ENCODE results near the gene CARD19.
"Not testable (repeated sequence)": the region's sequence is repeated elsewhere in the genome, so short reads cannot be mapped to it uniquely, and the experiment has no call there.

The CARD19 gene

DNA sequence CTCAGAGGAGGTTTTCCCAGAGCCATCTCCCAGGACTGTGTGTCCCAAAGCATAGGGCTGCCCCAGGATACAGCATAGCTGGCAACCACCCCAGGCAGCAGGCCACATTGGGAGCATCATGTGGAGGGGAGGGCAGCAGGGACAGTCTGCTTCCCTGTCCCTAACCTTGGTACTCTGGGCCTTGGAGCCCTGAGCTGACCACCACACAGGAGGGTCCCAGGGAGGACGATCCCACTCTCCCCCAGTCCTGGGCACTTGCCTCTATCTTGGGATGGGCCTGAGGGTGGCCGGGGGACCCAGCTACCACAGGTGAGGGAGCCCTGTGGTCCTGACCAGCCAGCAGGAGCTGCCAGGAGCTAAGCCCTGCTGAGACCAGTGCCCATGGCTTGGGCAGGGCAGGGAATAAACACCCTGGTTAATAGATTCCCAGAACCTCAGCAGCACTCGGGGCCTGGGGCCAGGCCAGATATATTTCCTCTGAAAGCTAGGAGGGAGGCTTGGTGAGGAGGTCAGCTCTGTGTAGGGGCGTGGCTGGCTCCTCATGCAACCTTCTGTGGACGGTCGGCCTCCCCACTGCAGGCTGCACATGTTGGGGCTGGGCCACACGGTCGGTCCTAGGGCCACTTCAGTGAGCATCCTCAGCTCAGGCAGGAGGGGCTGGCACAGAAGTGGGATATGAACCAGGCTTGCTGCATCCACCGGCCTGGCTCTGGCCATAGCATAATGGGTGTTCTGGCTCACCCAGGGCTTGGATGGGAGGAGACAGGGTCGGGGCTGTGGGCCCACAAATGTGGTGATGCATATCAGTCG is 33.9 kb downstream of the CARD19 start:
- in situ Hi-C loops (cut with MboI; ENCODE audit: low sequenced_read_pairs) = no loop called here

DNA sequence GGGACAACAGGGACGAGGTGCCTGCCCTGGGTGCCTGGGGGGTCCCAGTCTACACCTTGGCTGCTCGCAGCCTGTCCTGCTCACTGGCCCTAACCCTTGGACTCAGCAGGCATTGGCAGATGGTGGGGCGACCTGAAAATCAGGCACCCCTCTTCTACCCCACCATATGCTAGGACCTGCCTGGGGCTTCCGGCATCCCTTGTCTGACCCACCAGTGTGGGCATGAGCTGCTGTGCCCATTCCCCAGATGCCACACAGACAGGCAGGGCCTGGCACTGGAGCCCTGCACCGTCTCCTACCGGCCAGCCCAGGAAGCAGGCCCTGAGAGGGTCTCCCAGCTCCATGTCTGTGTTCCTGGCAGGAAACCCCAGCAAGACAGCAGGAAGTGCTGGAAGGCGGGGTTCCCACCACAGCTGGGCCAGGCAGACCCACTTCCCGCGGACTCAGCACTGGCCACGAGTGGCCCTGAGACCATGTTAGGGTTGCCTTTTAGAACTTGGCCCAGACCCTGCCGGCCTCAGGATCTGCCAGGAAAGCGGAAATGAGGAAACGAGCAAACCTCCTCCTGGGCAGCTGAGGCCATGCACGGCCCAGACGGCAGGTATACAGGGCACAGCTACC is 35.0 kb downstream of the CARD19 start:
- in situ Hi-C loops (cut with MboI; ENCODE audit: low sequenced_read_pairs) = no loop called here

- in situ Hi-C loops (cut with MboI; ENCODE audit: low sequenced_read_pairs) = no loop called here
These were observed 35.7 kb downstream of the CARD19 start for GRCh38 chr9:93131599-93132286.

- in situ Hi-C loops (cut with MboI; ENCODE audit: low sequenced_read_pairs) = no loop called here
These were observed 36.4 kb downstream of the CARD19 start for GRCh38 chr9:93132287-93132927.

GRCh38 chr9:93132946-93133680 is 37.1 kb downstream of the CARD19 start:
- in situ Hi-C loops (cut with MboI; ENCODE audit: low sequenced_read_pairs) = no loop called here

GRCh38 chr9:93133681-93134014 is 37.6 kb downstream of the CARD19 start:
- in situ Hi-C loops (cut with MboI; ENCODE audit: low sequenced_read_pairs) = no loop called here

- in situ Hi-C loops (cut with MboI; ENCODE audit: low sequenced_read_pairs) = no loop called here
These were observed 38.2 kb downstream of the CARD19 start, which contains the start of gene NINJ1 for GRCh38 chr9:93134015-93134739. TSS of gene NINJ1 (minus strand) at chr9:93134251. CDS start at chr9:93134217, 34 bp downstream.

GRCh38 chr9:93134740-93135444 is 38.9 kb downstream of the CARD19 start:
- in situ Hi-C loops (cut with MboI; ENCODE audit: low sequenced_read_pairs) = no loop called here

DNA sequence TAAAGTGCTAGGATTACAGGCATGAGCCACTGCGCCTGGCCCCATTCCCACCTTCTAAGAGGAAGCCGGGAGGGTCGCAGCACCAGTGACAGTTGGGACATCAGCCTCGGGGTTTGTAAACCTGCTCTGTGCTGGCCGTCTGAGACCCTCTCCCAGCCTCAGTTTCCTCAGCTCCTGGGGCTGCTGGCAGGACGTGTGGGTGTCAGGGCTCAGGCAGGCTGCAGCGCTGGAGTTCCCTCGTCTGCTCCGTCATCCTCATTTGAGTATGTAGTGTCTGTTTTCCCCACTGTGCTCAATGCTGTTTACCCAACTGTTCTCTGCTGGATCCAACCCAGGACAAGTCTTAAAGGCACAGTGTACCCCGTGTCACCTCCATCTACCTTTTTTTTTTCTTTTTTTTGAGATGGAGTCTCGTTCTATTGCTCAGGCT is 40.0 kb downstream of the CARD19 start:
- in situ Hi-C loops (cut with MboI; ENCODE audit: low sequenced_read_pairs) = no loop called here

DNA sequence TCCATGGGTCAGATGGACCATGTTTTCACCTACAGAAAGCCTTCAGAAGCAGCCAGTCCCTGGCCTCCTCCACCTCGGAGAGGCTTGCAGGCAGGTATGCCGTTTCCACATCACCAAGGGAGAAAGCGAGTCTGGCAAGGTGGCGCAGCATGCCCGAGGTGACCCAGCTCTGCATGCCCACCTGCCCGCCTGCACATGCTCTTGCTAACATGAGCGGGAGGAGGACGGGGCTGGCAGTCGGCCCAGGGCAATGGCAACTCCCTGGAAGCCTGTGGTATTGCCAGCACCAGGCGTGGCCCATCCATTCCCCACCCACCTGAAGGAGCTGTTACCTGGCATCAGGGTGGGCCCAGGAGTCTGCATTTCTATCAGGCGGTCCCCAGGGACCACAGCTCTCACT is 41.3 kb downstream of the CARD19 start:
- in situ Hi-C loops (cut with MboI; ENCODE audit: low sequenced_read_pairs) = no loop called here

- in situ Hi-C loops (cut with MboI; ENCODE audit: low sequenced_read_pairs) = no loop called here
These were observed 42.3 kb downstream of the CARD19 start for GRCh38 chr9:93138171-93138764.

DNA sequence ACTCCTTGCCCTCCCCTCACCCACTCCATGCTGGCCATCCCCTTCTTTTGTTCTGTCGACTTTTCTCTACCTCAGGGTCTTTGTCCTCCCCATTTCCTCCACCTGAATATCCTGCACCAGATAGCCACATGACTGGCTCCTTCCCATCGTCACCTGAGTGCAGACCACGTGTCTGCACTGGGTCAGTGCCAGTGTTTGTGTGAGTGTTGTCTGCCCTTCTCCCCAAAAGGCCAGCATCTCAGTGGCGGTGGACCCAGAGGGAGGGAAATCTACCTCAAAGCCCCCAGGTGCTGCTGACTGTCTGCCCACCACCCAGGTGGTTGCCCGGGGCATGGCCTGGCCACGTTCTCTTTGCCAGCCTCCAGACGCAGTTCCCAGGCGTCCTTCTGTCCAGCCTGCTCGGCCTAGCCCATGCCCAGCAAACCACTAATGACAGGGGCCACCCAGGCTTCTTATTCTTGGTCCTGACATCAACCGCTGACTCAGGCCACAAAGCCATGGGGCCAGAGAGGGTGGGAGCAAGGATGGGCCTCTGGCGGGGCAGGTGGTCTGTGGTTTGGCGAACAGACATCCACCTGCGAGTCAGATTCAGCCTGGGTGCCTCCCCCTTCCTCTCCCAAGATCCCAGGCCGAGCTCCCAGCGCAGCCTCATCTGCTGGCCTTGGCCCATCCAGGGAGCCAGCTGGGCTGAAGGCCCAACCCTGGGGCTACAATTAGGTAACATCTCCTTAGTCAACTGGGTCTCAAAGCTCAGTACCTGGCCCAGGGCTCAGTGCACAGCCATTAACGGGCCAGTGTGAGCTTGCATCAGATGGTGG is 43.6 kb downstream of the CARD19 start:
- in situ Hi-C loops (cut with MboI; ENCODE audit: low sequenced_read_pairs) = no loop called here

DNA sequence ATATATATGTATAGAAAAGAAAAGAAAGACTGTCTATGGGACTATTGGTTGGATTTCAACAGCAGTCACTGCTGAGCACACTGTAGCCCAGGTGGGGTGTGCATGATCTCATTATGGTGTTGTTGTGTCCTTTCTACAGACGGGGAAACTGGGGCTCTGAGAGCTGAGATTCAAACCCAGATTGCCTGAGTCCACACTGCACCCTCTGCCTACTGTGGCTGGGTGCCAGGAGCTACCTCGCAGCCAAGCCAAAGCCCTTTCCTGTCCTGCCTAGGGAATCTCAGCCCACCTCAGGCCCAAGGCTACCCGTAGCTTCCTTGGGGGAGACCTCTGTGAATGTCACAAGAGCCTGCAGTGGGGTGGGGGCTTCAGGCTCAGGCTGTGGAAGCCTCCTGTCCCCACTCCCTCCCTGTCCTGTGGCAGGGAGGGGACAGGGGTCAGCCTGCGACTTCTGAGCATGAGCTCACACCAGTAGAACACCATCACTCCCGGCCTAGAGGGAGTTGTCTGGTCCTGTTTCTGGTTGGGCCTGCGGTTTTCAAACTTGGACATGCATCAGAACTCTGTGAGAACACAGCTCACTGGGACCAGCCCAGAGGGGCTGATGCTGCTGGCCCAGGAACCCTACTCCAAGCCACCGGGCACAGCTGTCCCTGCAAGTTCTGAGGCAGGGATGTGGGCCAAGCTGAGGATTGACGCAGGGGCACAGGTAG is 45.9 kb downstream of the CARD19 start:
- in situ Hi-C loops (cut with MboI; ENCODE audit: low sequenced_read_pairs) = no loop called here

DNA sequence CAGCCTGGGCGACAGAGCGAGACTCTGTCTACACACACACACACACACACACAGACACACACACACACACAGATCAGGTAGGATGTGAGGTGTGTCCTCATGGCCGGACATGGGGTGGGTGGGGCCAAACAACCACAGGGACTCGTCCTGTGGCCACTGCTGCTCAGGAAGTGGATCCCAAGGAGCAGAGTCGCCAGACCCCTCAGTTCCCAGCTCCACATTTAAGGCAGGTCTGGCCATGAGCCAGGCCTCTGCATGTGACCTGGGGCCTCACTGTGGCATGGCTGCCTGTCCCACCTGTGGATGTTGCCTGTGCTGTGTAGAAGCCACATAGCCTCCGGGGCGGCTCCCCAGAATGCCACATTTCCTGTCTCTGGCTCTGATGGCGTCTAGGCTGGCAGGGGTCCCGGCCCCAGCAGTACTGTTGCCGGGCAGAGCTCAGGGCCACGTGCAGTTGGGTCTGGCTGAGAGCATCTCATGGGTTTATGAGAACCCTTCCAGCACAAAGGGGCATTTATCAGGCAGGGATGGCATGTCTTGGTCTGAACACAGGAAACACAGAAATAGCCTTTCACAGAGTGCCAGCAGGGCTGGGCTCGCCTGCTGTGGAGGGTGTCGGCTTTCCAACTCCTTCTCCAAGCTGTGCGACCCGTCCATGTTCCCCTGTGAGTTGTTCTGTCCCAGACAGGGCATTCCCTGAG is 48.0 kb downstream of the CARD19 start:
- in situ Hi-C loops (cut with MboI; ENCODE audit: low sequenced_read_pairs) = no loop called here

- in situ Hi-C loops (cut with MboI; ENCODE audit: low sequenced_read_pairs) = not testable (repeated sequence)
These were observed 50.7 kb downstream of the CARD19 start for GRCh38 chr9:93146696-93147095.

DNA sequence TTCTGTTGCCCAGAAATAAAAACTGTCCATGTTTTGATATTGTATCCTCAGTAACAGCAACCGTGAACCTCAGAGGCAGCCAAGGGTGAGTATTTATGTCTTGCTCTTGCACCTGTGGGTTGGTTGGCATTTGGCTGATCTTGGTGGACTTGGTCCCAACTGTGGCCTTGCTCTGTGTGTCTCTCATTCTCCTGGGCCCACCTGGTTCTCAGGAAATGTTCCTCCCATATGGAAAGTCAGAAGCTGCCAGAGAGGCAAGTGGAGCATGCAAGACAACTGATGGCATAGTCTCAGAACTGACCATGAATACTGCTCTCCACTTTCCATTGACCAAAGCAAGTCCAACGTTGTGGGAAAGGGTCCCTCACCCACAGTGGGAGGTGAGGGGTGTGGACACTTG is 51.6 kb downstream of the CARD19 start:
- in situ Hi-C loops (cut with MboI; ENCODE audit: low sequenced_read_pairs) = no loop called here

DNA sequence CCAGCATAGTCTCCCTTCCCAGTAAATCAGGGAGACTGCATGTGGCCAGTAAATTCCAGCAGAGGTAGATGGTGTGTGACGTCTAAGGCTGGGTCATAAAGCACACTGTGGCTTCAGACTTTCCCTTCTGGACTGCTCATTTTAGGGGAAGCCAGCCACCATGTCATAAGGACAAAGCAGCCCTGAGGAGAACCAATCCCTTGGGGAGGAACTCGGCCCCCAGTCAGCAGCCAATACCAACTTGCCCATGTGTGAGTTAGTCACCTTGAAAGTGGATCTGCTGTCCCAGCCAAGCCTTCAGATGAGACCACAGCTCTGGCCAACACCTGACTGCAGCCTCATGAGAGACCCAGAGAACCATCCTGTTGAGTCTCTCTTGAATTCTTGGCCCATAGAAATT is 52.7 kb downstream of the CARD19 start:
- in situ Hi-C loops (cut with MboI; ENCODE audit: low sequenced_read_pairs) = no loop called here
